Measurements from ENCODE around the gene NINJ1. TPM values are rescaled to one million over a fixed set of nuclear protein-coding genes. Genes with fewer than 3 reads are reported as not detected.
A peak's percentile ranks its signal among the peaks of the same experiment; 100 is the strongest.

The NINJ1 gene
- total RNA-seq, 1 donor from 2014 or later = 3.9 TPM

GRCh38 chr9:93120846-93121315 lies 13.2 kb downstream of the NINJ1 start:
- no peak overlapping the region for H3K27ac ChIP-seq
- peaks cover 4% of the 10 kb centered on the region for H3K27me3 Mint-ChIP-seq (ENCODE audit: insufficient read depth, low read depth)
- H3F3A ChIP-seq (ENCODE audit: low read depth) = no peaks in the 10 kb centered on the region
- no peaks in the 10 kb centered on the region for H3K4me1 ChIP-seq
- no peaks in the 10 kb centered on the region for H3K9me3 ChIP-seq (ENCODE audit: low read depth)
- H3K4me2 ChIP-seq = no peak overlapping the region
- peaks cover 6% of the 10 kb centered on the region for H3K4me1 Mint-ChIP-seq
- DNase-seq (ENCODE audit: low spot score) = no peak
- H3K36me3 ChIP-seq = no peaks in the 10 kb centered on the region
- no peak overlapping the region for H3K27ac Mint-ChIP-seq
- H3K9ac ChIP-seq = no peak overlapping the region
- no peaks in the 10 kb centered on the region for H3K9me3 Mint-ChIP-seq
- H2AFZ ChIP-seq (replicated peaks) = no peak overlapping the region
- H3K27me3 ChIP-seq = no peaks in the 10 kb centered on the region
- no peak overlapping the region for H3K4me3 ChIP-seq
- H3K36me3 Mint-ChIP-seq = peaks cover 3% of the 10 kb centered on the region
- H3K4me3 Mint-ChIP-seq = no peak overlapping the region
- H3K79me2 ChIP-seq (ENCODE audit: low read depth) = no peaks in the 10 kb centered on the region
- H4K20me1 ChIP-seq (ENCODE audit: low read depth) = no peaks in the 10 kb centered on the region
- TF ChIP-seq EZH2phosphoT487 (IDR thresholded peaks at IDR 0.05) (no peak), EZH2 (IDR thresholded peaks at IDR 0.05) (no peak)
- TF ChIP-seq, protein P1, sequence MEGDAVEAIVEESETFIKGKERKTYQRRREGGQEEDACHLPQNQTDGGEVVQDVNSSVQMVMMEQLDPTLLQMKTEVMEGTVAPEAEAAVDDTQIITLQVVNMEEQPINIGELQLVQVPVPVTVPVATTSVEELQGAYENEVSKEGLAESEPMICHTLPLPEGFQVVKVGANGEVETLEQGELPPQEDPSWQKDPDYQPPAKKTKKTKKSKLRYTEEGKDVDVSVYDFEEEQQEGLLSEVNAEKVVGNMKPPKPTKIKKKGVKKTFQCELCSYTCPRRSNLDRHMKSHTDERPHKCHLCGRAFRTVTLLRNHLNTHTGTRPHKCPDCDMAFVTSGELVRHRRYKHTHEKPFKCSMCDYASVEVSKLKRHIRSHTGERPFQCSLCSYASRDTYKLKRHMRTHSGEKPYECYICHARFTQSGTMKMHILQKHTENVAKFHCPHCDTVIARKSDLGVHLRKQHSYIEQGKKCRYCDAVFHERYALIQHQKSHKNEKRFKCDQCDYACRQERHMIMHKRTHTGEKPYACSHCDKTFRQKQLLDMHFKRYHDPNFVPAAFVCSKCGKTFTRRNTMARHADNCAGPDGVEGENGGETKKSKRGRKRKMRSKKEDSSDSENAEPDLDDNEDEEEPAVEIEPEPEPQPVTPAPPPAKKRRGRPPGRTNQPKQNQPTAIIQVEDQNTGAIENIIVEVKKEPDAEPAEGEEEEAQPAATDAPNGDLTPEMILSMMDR (IDR thresholded peaks at IDR 0.05) = no peak

DNA sequence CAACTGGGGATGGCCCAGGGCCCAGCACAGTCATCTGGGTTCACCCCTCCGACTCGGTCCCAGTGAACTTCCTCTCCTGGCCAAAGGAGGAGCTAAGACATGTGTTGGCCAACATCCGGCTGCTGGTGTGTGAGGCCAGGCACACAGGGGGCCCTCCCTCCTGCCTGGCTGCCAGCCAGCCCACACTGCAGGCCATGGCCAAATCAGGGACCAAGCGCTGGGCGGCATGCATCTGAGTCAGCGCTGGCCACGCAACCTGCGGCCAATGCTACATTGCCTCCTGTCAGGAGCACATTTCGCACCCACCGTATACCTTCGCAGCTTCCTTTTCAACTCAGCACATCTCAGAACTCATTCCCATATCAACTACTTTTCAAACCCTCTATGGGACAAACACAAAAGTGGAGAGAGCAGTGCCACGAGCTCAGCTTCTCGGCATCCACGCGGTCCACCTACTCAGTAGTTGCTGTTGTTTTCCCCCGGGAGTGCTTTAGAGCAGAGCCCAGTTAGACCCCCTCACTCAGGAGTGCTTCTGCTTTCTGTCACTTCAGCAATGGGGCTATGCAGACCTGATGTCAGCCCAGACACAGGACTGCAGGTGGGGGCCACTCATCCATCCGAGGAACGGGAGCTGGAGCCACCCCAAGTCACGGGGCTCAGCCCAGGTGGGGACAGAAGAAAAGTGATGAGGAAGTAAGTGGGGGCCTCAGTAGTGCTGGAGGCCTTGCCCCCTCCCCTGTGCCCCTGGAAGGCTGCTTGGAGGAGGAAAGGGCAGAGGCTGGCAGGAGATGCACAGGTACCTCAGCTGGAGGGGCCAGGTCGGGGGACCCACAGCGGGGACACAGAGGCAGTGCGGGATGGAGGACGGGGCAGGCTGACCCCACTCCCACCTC lies 13.9 kb downstream of the NINJ1 start:
- H3K4me2 ChIP-seq = no peak overlapping the region
- H3K36me3 Mint-ChIP-seq = peaks cover 3% of the 10 kb centered on the region

DNA sequence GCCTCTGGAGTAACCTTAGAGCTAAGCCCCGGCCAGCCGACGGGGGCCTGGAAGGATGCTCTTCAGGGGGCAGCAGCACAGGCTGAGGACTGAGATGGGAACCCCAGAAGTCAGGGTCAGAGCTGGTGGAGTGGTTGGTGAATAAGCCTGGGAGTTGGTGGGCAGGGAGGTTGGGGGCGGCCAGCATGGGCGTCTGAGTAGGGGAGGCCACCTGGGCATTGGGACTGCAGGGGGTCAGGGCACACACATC lies 14.4 kb downstream of the NINJ1 start:
- Histone ChIP-seq H3K4me3 (no peak overlapping the region), H3K9ac (no peak overlapping the region), H3K36me3 (no peaks in the 10 kb centered on the region), H3K79me2 (ENCODE audit: low read depth) (no peaks in the 10 kb centered on the region), H3K27ac (no peak overlapping the region), H3K4me1 (no peaks in the 10 kb centered on the region), H3K9me3 (ENCODE audit: low read depth) (no peaks in the 10 kb centered on the region), H3K4me2 (no peak overlapping the region), H3K27me3 (no peaks in the 10 kb centered on the region), H3F3A (ENCODE audit: low read depth) (no peaks in the 10 kb centered on the region), H4K20me1 (ENCODE audit: low read depth) (no peaks in the 10 kb centered on the region), H2AFZ (replicated peaks) (no peak overlapping the region)
- Mint-ChIP-seq H3K4me1 (peaks cover 4% of the 10 kb centered on the region), H3K4me3 (no peak overlapping the region), H3K9me3 (no peaks in the 10 kb centered on the region), H3K36me3 (no peaks in the 10 kb centered on the region), H3K27me3 (ENCODE audit: insufficient read depth, low read depth) (peaks cover 4% of the 10 kb centered on the region), H3K27ac (no peak overlapping the region)
- DNase-seq (ENCODE audit: low spot score) = no peak
- TF ChIP-seq EZH2phosphoT487 (IDR thresholded peaks at IDR 0.05) (no peak), EZH2 (IDR thresholded peaks at IDR 0.05) (no peak)
- TF ChIP-seq, protein P1 (IDR thresholded peaks at IDR 0.05) = no peak

More for the DNA sequence above, 13.9 kb downstream of the NINJ1 start:
- H3K4me3 ChIP-seq = no peak overlapping the region
- H3F3A ChIP-seq (ENCODE audit: low read depth) = no peaks in the 10 kb centered on the region
- no peak overlapping the region for H3K27ac ChIP-seq
- no peak overlapping the region for H3K9ac ChIP-seq
- H3K27me3 ChIP-seq = no peaks in the 10 kb centered on the region
- no peaks in the 10 kb centered on the region for H4K20me1 ChIP-seq (ENCODE audit: low read depth)
- H3K9me3 ChIP-seq (ENCODE audit: low read depth) = no peaks in the 10 kb centered on the region
- no peak for DNase-seq (ENCODE audit: low spot score)
- Mint-ChIP-seq H3K9me3 (no peaks in the 10 kb centered on the region), H3K27ac (no peak overlapping the region), H3K27me3 (ENCODE audit: insufficient read depth, low read depth) (peaks cover 4% of the 10 kb centered on the region), H3K4me3 (peak overlapping the region; percentile 4), H3K4me1 (peaks cover 4% of the 10 kb centered on the region)
- no peak for TF ChIP-seq EZH2 (IDR thresholded peaks at IDR 0.05)
- TF ChIP-seq EZH2phosphoT487 (IDR thresholded peaks at IDR 0.05) = no peak
- TF ChIP-seq, protein P1 (IDR thresholded peaks at IDR 0.05) = peak; percentile 16
- no peaks in the 10 kb centered on the region for H3K36me3 ChIP-seq
- no peaks in the 10 kb centered on the region for H3K79me2 ChIP-seq (ENCODE audit: low read depth)
- no peak overlapping the region for H2AFZ ChIP-seq (replicated peaks)
- no peaks in the 10 kb centered on the region for H3K4me1 ChIP-seq

Data from neural progenitor cell (in vitro differentiated cells).